Panc1 (cell line): ENCODE results near the gene GRID1. TPM values are rescaled to one million over a fixed set of nuclear protein-coding genes. Genes with fewer than 3 reads are reported as not detected.

Experiments
- ATAC-seq: fragments of 200-7000 bp; cut with Tn5 transposase; 2 replicates; pipeline ENCODE4 v1.9.1; 2020; ENCODE audit warnings: mild to moderate bottlenecking, moderate library complexity
- BruUV-seq: library from RNA; stranded (reverse); fragments of 400-500 nt; replicated peaks from 2 replicates; lab custom pipeline; 2021; lab: Mats Ljungman, UMichigan
- CTCF ChIA-PET: fragments of 300-600 bp; sonication (Branson Sonifier 250); formaldehyde crosslinking; loops from one replicate; lab custom pipeline; 2022; ENCODE audit warnings: antibody characterized with exemption; lab: Charles Lee
- POLR2A ChIA-PET: fragments of 300-600 bp; sonication (Branson Sonifier 250); formaldehyde crosslinking; loops from one replicate; lab custom pipeline; 2022; ENCODE audit warnings: antibody characterized with exemption; lab: Charles Lee
- DNase-seq: peaks from one replicate; pipeline ENCODE4 v3.0.0-alpha.2; 2010; ENCODE audit warnings: low read depth, low spot score
- H3K27ac ChIP-seq: 2 replicates; pipeline ENCODE4 v1.5.1; 2011; ENCODE audit warnings: mild to moderate bottlenecking, low read length, inconsistent platforms
- H3K27me3 ChIP-seq: fragments of 200-500 bp; sonication (Bioruptor generic); 2 replicates; pipeline ENCODE4 v1.6.0; 2014; ENCODE audit warnings: low read length, inconsistent platforms; ENCODE audit not compliant: control insufficient read depth, insufficient read depth
- H3K36me3 ChIP-seq: fragments of 200-500 bp; sonication (Bioruptor generic); 2 replicates; pipeline ENCODE4 v1.5.1; 2014; ENCODE audit warnings: inconsistent platforms, mild to moderate bottlenecking, low read length, moderate library complexity; ENCODE audit not compliant: control insufficient read depth, insufficient read depth
- H3K4me1 ChIP-seq: 2 replicates; pipeline ENCODE4 v1.5.1; 2011; ENCODE audit warnings: inconsistent platforms, mild to moderate bottlenecking, low read length, moderate library complexity; ENCODE audit not compliant: control insufficient read depth, insufficient read depth
- H3K4me3 ChIP-seq, 2 experiments: 2 replicates each; pipeline ENCODE4 v1.5.1; 2011 to 2012; ENCODE audit warnings: low read depth in 2 of 2, low read length in 2 of 2, mild to moderate bottlenecking in 2 of 2, inconsistent platforms in 1 of 2, moderate library complexity in 1 of 2
- H3K9me3 ChIP-seq: fragments of 200-500 bp; sonication (Bioruptor generic); 2 replicates; pipeline ENCODE4 v1.5.1; 2014; ENCODE audit warnings: low read depth, mild to moderate bottlenecking, inconsistent platforms, low read length, moderate library complexity; ENCODE audit not compliant: control insufficient read depth, insufficient read depth
- POLR2AphosphoS5 ChIP-seq: IDR thresholded peaks from 2 replicates; pipeline ENCODE4 v1.6.1; 2012; ENCODE audit warnings: mild to moderate bottlenecking, low read depth, low read length, moderate library complexity
- SIN3A ChIP-seq: IDR thresholded peaks from 2 replicates; pipeline ENCODE4 v1.6.1; 2012; ENCODE audit warnings: low read depth, mild to moderate bottlenecking, low read length, moderate library complexity, borderline replicate concordance; ENCODE audit not compliant: insufficient read depth
- TCF7L2 ChIP-seq: IDR thresholded peaks from 2 replicates; pipeline ENCODE4 v1.6.1; 2011; ENCODE audit warnings: mild to moderate bottlenecking, low read depth, low read length, inconsistent platforms
- in situ Hi-C: cut with HindIII; loops from 2 replicates; pipeline ENCODE4 v1.10.0; 2016; ENCODE audit warnings: low sequenced_read_pairs, low pct_unique_long_range_greater_than_20kb
- intact Hi-C: fragments of 100-400 bp; cut with micrococcal nuclease; formaldehyde crosslinking; loops from one replicate; pipeline ENCODE4 v1.10.0; 2022; ENCODE audit not compliant: unreplicated experiment
- total RNA-seq: library from RNA; stranded (reverse); gene quantifications from one replicate; pipeline ENCODE4 v1.2.1, GENCODE V29; 2021; ENCODE audit not compliant: unreplicated experiment
- TF ChIP-seq, protein P1 (sequence below), 2 experiments: IDR thresholded peaks; 2 replicates each; pipeline ENCODE4 v1.6.1; 2011 to 2012; ENCODE audit warnings: low read depth in 2 of 2, control low read depth in 1 of 2, low read length in 1 of 2, mild to moderate bottlenecking in 1 of 2, moderate library complexity in 1 of 2; ENCODE audit not compliant: insufficient read depth in 1 of 2
- TF ChIP-seq, protein P2 (sequence below): fragments of 450-650 bp; IDR thresholded peaks from 2 replicates; pipeline ENCODE4 v1.5.1; 2017; ENCODE audit warnings: mild to moderate bottlenecking

The GRID1 gene
- total RNA-seq, 1 experiment from 2014 or later, result 2.3 TPM

DNA sequence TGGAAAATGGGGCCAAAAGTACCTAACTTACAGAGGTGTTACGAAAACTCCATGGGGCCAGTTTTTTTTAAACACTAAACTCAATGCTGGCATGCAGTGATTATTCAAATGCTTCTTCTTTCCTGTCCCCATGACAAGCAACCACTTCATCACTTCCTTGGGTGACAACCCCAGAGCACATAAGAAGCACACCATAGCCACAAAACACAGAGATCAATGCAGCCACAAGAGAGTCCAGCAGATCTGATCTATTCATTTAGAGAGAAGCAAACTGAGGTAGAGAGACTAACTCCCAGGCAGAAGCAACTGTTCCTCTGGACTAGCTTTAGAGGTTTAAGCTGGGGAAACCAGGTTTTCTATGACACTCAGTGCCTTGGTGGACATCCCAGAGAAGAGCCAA lies 180.0 kb downstream of the GRID1 start:
- Histone ChIP-seq H3K4me1 (no peaks in the 10 kb centered on the region), H3K27ac (no peak overlapping the region), H3K27me3 (peaks cover 10% of the 10 kb centered on the region; the same call in 1 of the 2 replicates), H3K4me3 (no peak overlapping the region), H3K36me3 (no peaks in the 10 kb centered on the region), H3K9me3 (no peaks in the 10 kb centered on the region)
- ChIA-PET POLR2A (no interaction called here), CTCF (no interaction called here)
- BruUV-seq, result no TSS peak
- in situ Hi-C loops (no loop called here), intact Hi-C loops (no loop called here)
- DNase-seq, result no peak
- no peak for TF ChIP-seq POLR2AphosphoS5
- TF ChIP-seq, protein P1, sequence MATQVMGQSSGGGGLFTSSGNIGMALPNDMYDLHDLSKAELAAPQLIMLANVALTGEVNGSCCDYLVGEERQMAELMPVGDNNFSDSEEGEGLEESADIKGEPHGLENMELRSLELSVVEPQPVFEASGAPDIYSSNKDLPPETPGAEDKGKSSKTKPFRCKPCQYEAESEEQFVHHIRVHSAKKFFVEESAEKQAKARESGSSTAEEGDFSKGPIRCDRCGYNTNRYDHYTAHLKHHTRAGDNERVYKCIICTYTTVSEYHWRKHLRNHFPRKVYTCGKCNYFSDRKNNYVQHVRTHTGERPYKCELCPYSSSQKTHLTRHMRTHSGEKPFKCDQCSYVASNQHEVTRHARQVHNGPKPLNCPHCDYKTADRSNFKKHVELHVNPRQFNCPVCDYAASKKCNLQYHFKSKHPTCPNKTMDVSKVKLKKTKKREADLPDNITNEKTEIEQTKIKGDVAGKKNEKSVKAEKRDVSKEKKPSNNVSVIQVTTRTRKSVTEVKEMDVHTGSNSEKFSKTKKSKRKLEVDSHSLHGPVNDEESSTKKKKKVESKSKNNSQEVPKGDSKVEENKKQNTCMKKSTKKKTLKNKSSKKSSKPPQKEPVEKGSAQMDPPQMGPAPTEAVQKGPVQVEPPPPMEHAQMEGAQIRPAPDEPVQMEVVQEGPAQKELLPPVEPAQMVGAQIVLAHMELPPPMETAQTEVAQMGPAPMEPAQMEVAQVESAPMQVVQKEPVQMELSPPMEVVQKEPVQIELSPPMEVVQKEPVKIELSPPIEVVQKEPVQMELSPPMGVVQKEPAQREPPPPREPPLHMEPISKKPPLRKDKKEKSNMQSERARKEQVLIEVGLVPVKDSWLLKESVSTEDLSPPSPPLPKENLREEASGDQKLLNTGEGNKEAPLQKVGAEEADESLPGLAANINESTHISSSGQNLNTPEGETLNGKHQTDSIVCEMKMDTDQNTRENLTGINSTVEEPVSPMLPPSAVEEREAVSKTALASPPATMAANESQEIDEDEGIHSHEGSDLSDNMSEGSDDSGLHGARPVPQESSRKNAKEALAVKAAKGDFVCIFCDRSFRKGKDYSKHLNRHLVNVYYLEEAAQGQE (IDR thresholded peaks at IDR 0.05; ENCODE audit: insufficient read depth in 1 of 2, low read depth in 2 of 2, low read length in 1 of 2), result no peak
- TF ChIP-seq, protein P2, sequence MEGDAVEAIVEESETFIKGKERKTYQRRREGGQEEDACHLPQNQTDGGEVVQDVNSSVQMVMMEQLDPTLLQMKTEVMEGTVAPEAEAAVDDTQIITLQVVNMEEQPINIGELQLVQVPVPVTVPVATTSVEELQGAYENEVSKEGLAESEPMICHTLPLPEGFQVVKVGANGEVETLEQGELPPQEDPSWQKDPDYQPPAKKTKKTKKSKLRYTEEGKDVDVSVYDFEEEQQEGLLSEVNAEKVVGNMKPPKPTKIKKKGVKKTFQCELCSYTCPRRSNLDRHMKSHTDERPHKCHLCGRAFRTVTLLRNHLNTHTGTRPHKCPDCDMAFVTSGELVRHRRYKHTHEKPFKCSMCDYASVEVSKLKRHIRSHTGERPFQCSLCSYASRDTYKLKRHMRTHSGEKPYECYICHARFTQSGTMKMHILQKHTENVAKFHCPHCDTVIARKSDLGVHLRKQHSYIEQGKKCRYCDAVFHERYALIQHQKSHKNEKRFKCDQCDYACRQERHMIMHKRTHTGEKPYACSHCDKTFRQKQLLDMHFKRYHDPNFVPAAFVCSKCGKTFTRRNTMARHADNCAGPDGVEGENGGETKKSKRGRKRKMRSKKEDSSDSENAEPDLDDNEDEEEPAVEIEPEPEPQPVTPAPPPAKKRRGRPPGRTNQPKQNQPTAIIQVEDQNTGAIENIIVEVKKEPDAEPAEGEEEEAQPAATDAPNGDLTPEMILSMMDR, result no peak
- no peak for TF ChIP-seq TCF7L2
- TF ChIP-seq SIN3A, result no peak
- ATAC-seq, result no peak

DNA sequence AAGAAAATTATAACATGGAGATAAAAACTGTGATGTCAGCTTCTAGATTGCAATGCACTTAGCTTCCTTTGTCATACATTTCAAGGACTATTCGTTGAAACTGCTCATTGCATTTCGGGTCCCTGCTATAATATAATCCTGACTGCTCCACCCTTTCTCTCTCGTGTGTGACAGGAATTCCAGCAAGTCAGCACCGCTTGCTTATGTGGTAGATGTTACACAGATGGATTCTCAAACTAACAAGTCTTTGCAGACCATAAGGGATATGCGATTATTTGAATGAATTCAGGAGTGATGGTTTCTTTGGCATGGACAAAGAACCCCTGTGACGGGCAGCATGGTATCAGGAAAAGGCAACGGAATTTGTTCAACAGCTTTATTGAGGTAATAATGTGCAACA lies 184.0 kb downstream of the GRID1 start:
- H3K4me3 ChIP-seq, result no peak overlapping the region
- no peaks in the 10 kb centered on the region for H3K4me1 ChIP-seq
- BruUV-seq, result no TSS peak
- CTCF ChIA-PET, result interaction anchor here (0.5 kb wide), 1 partner anchor 132 kb away, joined by 9 read pairs; no protein-coding TSS in a partner anchor
- H3K27ac ChIP-seq, result no peak overlapping the region
- H3K9me3 ChIP-seq, result no peaks in the 10 kb centered on the region
- in situ Hi-C loops, result no loop called here
- ATAC-seq (no peak), DNase-seq (no peak)
- peaks cover 13% of the 10 kb centered on the region; the same call in 1 of the 2 replicates for H3K27me3 ChIP-seq
- no peaks in the 10 kb centered on the region for H3K36me3 ChIP-seq
- TF ChIP-seq SIN3A, result no peak
- no peak for TF ChIP-seq TCF7L2
- TF ChIP-seq, protein P1 (IDR thresholded peaks at IDR 0.05; ENCODE audit: insufficient read depth in 1 of 2, low read depth in 2 of 2, low read length in 1 of 2), result no peak
- TF ChIP-seq, protein P2, result no peak
- POLR2A ChIA-PET, result no interaction called here
- intact Hi-C loops, result no loop called here
